Mesenchymal stem cell (in vitro differentiated cells and primary cell): ENCODE measurements around the gene NDUFB8.
A peak's percentile ranks its signal among the peaks of the same experiment; 100 is the strongest.

ENCODE experiments used
- DNase-seq: peaks from one replicate; pipeline ENCODE4 v3.0.0-alpha.2; 2013
- H2AFZ ChIP-seq: one replicate; pipeline ENCODE4 v1.6.1; 2013; ENCODE audit warnings: low read depth, mild to moderate bottlenecking, control low read depth, inconsistent platforms, low read length, moderate library complexity
- H2AK5ac ChIP-seq: 2 replicates; pipeline ENCODE4 v1.6.1; 2013; ENCODE audit warnings: low read length, moderate library complexity, mild to moderate bottlenecking, inconsistent platforms; ENCODE audit not compliant: severe bottlenecking
- H2BK120ac ChIP-seq: one replicate; pipeline ENCODE4 v1.6.1; 2013; ENCODE audit warnings: low read depth, mild to moderate bottlenecking, inconsistent platforms, low read length, moderate library complexity
- H2BK12ac ChIP-seq, 2 experiments: one replicate each; pipeline ENCODE4 v1.6.1; 2013; ENCODE audit warnings: inconsistent platforms in 2 of 2, low read length in 2 of 2, mild to moderate bottlenecking in 2 of 2, moderate library complexity in 2 of 2, control low read depth in 1 of 2
- H2BK15ac ChIP-seq: one replicate; pipeline ENCODE4 v1.6.1; 2013; ENCODE audit warnings: mild to moderate bottlenecking, low read depth, inconsistent platforms; ENCODE audit not compliant: poor library complexity, severe bottlenecking
- H2BK5ac ChIP-seq: 2 replicates; pipeline ENCODE4 v1.6.1; 2013; ENCODE audit warnings: low read depth, mild to moderate bottlenecking, low read length, control low read depth, inconsistent platforms; ENCODE audit not compliant: poor library complexity, severe bottlenecking
- H3K14ac ChIP-seq, 2 experiments: one replicate each; pipeline ENCODE4 v1.6.1; 2013; ENCODE audit warnings: inconsistent platforms in 2 of 2, low read length in 2 of 2, control low read depth in 1 of 2, mild to moderate bottlenecking in 1 of 2, moderate library complexity in 1 of 2
- H3K18ac ChIP-seq, 2 experiments: one replicate each; pipeline ENCODE4 v1.6.1; 2013; ENCODE audit warnings: inconsistent platforms in 2 of 2, low read length in 2 of 2, control low read depth in 1 of 2, low read depth in 1 of 2, mild to moderate bottlenecking in 1 of 2
- H3K23ac ChIP-seq, 2 experiments: one replicate each; pipeline ENCODE4 v1.6.1; 2013; ENCODE audit warnings: inconsistent platforms in 2 of 2, low read length in 2 of 2, mild to moderate bottlenecking in 2 of 2, moderate library complexity in 2 of 2, control low read depth in 1 of 2
- H3K27ac ChIP-seq: 2 replicates; pipeline ENCODE4 v1.5.1; 2013; ENCODE audit warnings: mild to moderate bottlenecking, moderate library complexity, low read length, control low read depth, inconsistent platforms; ENCODE audit not compliant: poor library complexity, severe bottlenecking
- H3K27me3 ChIP-seq, 2 experiments: 2 replicates each; pipeline versions ENCODE4 v1.6.1 to v1.7.0; 2013; ENCODE audit warnings: low read length in 2 of 2, mild to moderate bottlenecking in 2 of 2, moderate library complexity in 2 of 2, control low read depth in 1 of 2, inconsistent platforms in 1 of 2; ENCODE audit not compliant: control insufficient read depth in 1 of 2, insufficient read depth in 1 of 2
- H3K36me3 ChIP-seq, 2 experiments: 2 replicates each; pipeline versions ENCODE4 v1.6.1 to v1.7.0; 2013; ENCODE audit warnings: low read length in 2 of 2, control low read depth in 1 of 2, inconsistent platforms in 1 of 2, low read depth in 1 of 2, mild to moderate bottlenecking in 1 of 2; ENCODE audit not compliant: insufficient read depth in 2 of 2, control insufficient read depth in 1 of 2
- H3K4ac ChIP-seq, 2 experiments: one replicate each; pipeline ENCODE4 v1.6.1; 2013; ENCODE audit warnings: inconsistent platforms in 2 of 2, low read length in 2 of 2, mild to moderate bottlenecking in 2 of 2, moderate library complexity in 2 of 2, control low read depth in 1 of 2, low read depth in 1 of 2
- H3K4me1 ChIP-seq: 2 replicates; pipeline ENCODE4 v1.6.1; 2013; ENCODE audit warnings: low read depth, low read length, control low read depth; ENCODE audit not compliant: control insufficient read depth, insufficient read depth
- H3K4me2 ChIP-seq: 2 replicates; pipeline ENCODE4 v1.6.1; 2013; ENCODE audit warnings: low read length, mild to moderate bottlenecking, inconsistent platforms; ENCODE audit not compliant: poor library complexity, severe bottlenecking
- H3K4me3 ChIP-seq, 2 experiments: 2 replicates each; pipeline versions ENCODE4 v1.5.1 to v1.7.0; 2013; ENCODE audit warnings: low read length in 2 of 2, mild to moderate bottlenecking in 2 of 2, control low read depth in 1 of 2, low read depth in 1 of 2; ENCODE audit not compliant: insufficient read depth in 1 of 2
- H3K79me1 ChIP-seq: replicated peaks from 2 replicates; pipeline ENCODE4 v1.6.1; 2013; ENCODE audit warnings: mild to moderate bottlenecking, control low read depth, low read length, inconsistent platforms; ENCODE audit not compliant: poor library complexity, severe bottlenecking
- H3K9ac ChIP-seq: 2 replicates; pipeline ENCODE4 v1.7.0; 2013; ENCODE audit warnings: mild to moderate bottlenecking, low read length, moderate library complexity
- H3K9me3 ChIP-seq: 2 replicates; pipeline ENCODE4 v1.7.0; 2013; ENCODE audit warnings: mild to moderate bottlenecking, low read length; ENCODE audit not compliant: control insufficient read depth
- H4K8ac ChIP-seq: one replicate; pipeline ENCODE4 v1.6.1; 2013; ENCODE audit warnings: inconsistent platforms, mild to moderate bottlenecking, low read length, moderate library complexity
- H4K91ac ChIP-seq: one replicate; pipeline ENCODE4 v1.6.1; 2013; ENCODE audit warnings: mild to moderate bottlenecking, low read length, inconsistent platforms
- WGBS: methylation state at CpG from one replicate; pipeline ENCODE4 v1.1.7; 2013; ENCODE audit warnings: mixed read lengths; 5-methylcytosine and 5-hydroxymethylcytosine counted together

Gene NDUFB8

DNA sequence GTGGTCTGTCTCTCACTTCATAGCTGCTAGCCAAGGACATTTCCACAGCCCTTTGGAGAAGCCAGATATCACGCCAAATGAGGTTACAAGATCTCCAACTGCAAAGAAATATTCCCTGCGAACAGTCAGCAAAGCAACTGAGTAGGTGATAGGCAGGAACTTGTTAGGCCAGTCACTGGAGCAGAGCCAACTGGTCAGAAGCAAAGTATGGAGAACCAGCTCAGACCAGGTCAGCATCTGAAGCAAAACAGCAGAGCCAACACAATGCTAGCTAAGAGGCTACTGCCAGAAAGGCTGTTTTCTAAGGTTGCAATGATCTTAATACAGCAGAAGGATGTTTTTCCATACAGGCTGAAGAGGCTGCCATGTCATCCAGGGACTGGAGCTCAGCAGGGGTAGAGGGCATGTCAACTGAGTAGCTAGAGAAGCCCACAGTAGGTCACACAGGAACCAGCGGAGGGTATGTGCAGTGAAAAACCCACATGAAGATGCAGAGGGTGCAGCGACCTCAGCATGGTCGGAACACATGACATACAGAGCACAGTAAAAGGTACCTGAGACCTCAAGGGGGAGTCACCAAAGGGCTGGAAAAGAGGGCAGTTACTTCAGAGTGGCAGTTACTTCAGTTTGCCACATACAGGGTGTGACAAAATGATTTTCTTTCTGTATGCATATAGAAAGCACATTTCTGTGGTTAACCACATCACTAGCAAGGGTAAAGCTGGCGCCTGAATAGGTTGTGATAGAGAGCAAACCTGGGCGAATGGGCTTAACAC, 18.9 kb downstream of the NDUFB8 start:
- Histone ChIP-seq H3K36me3 (peaks cover 14 to 19% of the 10 kb centered on the region in 2 experiments), H3K4me1 (peaks cover 4% of the 10 kb centered on the region), H3K79me1 (no peaks in the 10 kb centered on the region), H3K4me2 (no peak overlapping the region), H3K9ac (no peak overlapping the region), H3K14ac (no peak overlapping the region), H3K18ac (no peak overlapping the region), H3K23ac (no peak overlapping the region), H4K8ac (no peak overlapping the region), H2BK120ac (no peak overlapping the region), H2BK15ac (no peak overlapping the region), H3K27me3 (peaks cover 0 to 18% of the 10 kb centered on the region in 2 experiments), H4K91ac (no peak overlapping the region), H3K27ac (no peak overlapping the region), H2AFZ (no peak overlapping the region), H2BK5ac (no peak overlapping the region), H3K4me3 (no peak overlapping the region), H2AK5ac (no peak overlapping the region), H3K4ac (no peak overlapping the region), H3K9me3 (no peaks in the 10 kb centered on the region), H2BK12ac (no peak overlapping the region)
- WGBS: 86% methylated on average over 7 of the region's 7 CpGs
- no peak for DNase-seq

DNA sequence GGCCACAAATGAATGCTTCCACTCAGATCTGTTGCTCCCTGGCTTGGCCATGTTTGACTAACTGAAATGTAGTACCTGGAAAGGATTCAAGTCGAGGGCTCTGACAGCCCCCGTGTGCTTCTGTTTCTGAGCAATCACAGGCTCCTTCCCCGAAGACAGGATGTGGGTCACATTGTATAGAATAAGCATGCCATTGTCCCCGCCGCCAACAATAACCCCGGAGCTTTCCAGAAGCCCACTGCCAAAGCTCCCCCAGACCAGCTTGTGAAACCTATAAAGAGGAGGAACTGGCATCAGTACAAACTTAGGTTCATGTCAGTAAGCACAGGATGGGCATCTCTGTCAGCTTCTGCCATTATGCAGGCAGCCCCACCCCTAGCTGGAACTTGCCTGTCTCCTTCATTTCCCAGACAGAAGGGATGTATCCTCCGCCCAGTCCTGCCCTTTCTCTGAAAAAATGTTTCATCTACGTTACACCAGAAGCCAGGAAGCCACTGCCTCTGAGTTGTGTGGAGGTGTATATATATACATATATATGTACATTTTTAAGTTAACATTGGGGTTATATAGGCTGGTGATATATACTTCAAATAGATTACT, 20.3 kb downstream of the NDUFB8 start:
- Histone ChIP-seq H3K4me2 (no peak overlapping the region), H2BK15ac (no peak overlapping the region), H3K9ac (no peak overlapping the region), H2BK12ac (no peak overlapping the region), H3K18ac (no peak overlapping the region), H2AFZ (no peak overlapping the region), H3K4me1 (peaks cover 4% of the 10 kb centered on the region), H2BK5ac (no peak overlapping the region), H3K27ac (no peak overlapping the region), H3K27me3 (peaks cover 0 to 23% of the 10 kb centered on the region in 2 experiments), H3K36me3 (peaks cover 14 to 23% of the 10 kb centered on the region in 2 experiments), H3K4ac (no peak overlapping the region), H3K23ac (no peak overlapping the region), H3K9me3 (no peaks in the 10 kb centered on the region), H3K79me1 (no peaks in the 10 kb centered on the region), H4K91ac (no peak overlapping the region), H2BK120ac (no peak overlapping the region), H2AK5ac (no peak overlapping the region), H4K8ac (no peak overlapping the region), H3K4me3 (no peak overlapping the region), H3K14ac (no peak overlapping the region)
- 54% methylated on average over 6 of the region's 8 CpGs for WGBS
- no peak for DNase-seq

DNA sequence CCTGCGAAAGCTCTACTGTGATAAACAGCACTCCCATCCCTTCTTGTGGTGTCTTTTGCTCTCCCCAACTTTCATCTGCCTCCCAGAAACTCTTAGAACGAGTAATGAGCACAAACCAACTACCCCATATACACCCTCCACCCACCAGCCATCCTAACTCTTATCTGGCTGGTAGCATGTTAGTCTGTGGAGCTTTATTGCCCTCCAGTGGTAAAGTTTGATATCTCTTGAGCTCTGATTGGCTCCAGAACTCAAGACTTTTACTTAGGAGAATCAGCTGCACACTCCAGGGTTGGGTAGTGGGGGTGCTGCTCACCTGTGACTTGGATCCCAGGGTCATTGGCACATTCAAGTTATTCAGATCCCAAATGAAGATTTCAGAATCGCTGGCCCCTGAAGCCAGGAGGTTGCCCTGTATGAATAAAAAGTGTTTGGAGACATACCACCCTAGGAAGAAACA, 20.9 kb downstream of the NDUFB8 start:
- H3K27ac ChIP-seq: no peak overlapping the region
- no peak overlapping the region for H2BK120ac ChIP-seq
- no peak overlapping the region for H3K4ac ChIP-seq
- H3K27me3 ChIP-seq: peaks cover 0 to 23% of the 10 kb centered on the region in 2 experiments
- H3K4me3 ChIP-seq: no peak overlapping the region
- no peak overlapping the region for H2BK12ac ChIP-seq
- no peak overlapping the region for H3K14ac ChIP-seq
- H3K79me1 ChIP-seq: no peaks in the 10 kb centered on the region
- H3K4me2 ChIP-seq: no peak overlapping the region
- no peak overlapping the region for H2BK5ac ChIP-seq
- H3K18ac ChIP-seq: no peak overlapping the region
- H3K9ac ChIP-seq: no peak overlapping the region
- no peak overlapping the region for H2AFZ ChIP-seq
- no peaks in the 10 kb centered on the region for H3K9me3 ChIP-seq
- DNase-seq: peak; percentile 72
- peaks cover 4% of the 10 kb centered on the region for H3K4me1 ChIP-seq
- peaks cover 14 to 23% of the 10 kb centered on the region in 2 experiments for H3K36me3 ChIP-seq
- H2AK5ac ChIP-seq: no peak overlapping the region
- no peak overlapping the region for H4K91ac ChIP-seq
- no peak overlapping the region for H4K8ac ChIP-seq
- H3K23ac ChIP-seq: no peak overlapping the region
- no peak overlapping the region for H2BK15ac ChIP-seq
- 42% methylated on average over 3 of the region's 3 CpGs for WGBS

DNA sequence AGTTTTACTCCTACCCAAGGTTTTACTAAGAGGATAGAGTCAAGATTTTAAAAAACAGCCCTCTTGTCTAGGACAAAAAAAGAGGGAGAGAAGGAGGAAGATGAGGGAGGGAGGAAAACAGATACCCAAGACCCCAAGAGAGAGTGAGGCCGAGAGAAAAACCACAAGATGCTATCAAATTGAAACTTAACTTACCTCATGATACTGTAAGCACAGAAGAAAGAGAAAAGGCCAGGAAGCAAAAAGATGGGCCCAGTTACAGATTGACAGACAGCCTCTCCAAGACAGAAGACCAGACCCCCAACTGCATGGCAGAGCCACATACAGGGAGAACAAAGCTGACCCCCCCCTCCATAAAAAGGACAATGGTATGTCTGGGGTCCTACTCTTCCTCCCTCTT, 21.4 kb downstream of the NDUFB8 start:
- no peak overlapping the region for H3K23ac ChIP-seq
- no peak overlapping the region for H2AFZ ChIP-seq
- H2AK5ac ChIP-seq: no peak overlapping the region
- no peak overlapping the region for H2BK12ac ChIP-seq
- no peak overlapping the region for H2BK5ac ChIP-seq
- WGBS: no CpG with 5 or more reads among the region's 1 CpG
- H4K8ac ChIP-seq: no peak overlapping the region
- no peak overlapping the region for H3K4me3 ChIP-seq
- H3K9me3 ChIP-seq: no peaks in the 10 kb centered on the region
- peaks cover 14 to 23% of the 10 kb centered on the region in 2 experiments for H3K36me3 ChIP-seq
- H3K18ac ChIP-seq: no peak overlapping the region
- H4K91ac ChIP-seq: no peak overlapping the region
- no peak overlapping the region for H3K9ac ChIP-seq
- no peak overlapping the region for H2BK120ac ChIP-seq
- H3K27ac ChIP-seq: no peak overlapping the region
- H2BK15ac ChIP-seq: no peak overlapping the region
- H3K27me3 ChIP-seq: peaks cover 0 to 22% of the 10 kb centered on the region in 2 experiments
- H3K79me1 ChIP-seq: no peaks in the 10 kb centered on the region
- peaks cover 4% of the 10 kb centered on the region for H3K4me1 ChIP-seq
- H3K4me2 ChIP-seq: no peak overlapping the region
- no peak overlapping the region for H3K14ac ChIP-seq
- no peak for DNase-seq
- no peak overlapping the region for H3K4ac ChIP-seq
